HG03139 (cell line): ENCODE results near the gene CTIF.

Experiments
- ATAC-seq: cut with Tn5 transposase; IDR thresholded peaks from one replicate; pipeline ENCODE4 v1.9.1; 2021; ENCODE audit not compliant: unreplicated experiment

The CTIF gene

GRCh38 chr18:48662011-48662661 is 123.3 kb downstream of the CTIF start:
- ATAC-seq = no peak

GRCh38 chr18:48663096-48663930 is 124.5 kb downstream of the CTIF start:
- no peak for ATAC-seq

- ATAC-seq = no peak
Measured at GRCh38 chr18:48663931-48664847, 125.4 kb downstream of the CTIF start.

GRCh38 chr18:48665654-48666053 is 126.8 kb downstream of the CTIF start:
- no peak for ATAC-seq

GRCh38 chr18:48666613-48667012 is 127.8 kb downstream of the CTIF start:
- ATAC-seq = no peak

- peak; percentile 38 for ATAC-seq
Measured at GRCh38 chr18:48667276-48668254, 128.7 kb downstream of the CTIF start.

- ATAC-seq = no peak
Measured at GRCh38 chr18:48668466-48669179, 129.8 kb downstream of the CTIF start.

- ATAC-seq = no peak
Measured at GRCh38 chr18:48669180-48669675, 130.4 kb downstream of the CTIF start.

GRCh38 chr18:48669991-48670750 is 131.3 kb downstream of the CTIF start:
- ATAC-seq = no peak

GRCh38 chr18:48670751-48671560 is 132.1 kb downstream of the CTIF start:
- ATAC-seq = no peak

GRCh38 chr18:48671561-48671945 is 132.7 kb downstream of the CTIF start:
- no peak for ATAC-seq

GRCh38 chr18:48672671-48673340 is 134.0 kb downstream of the CTIF start:
- ATAC-seq = no peak

- no peak for ATAC-seq
Measured at GRCh38 chr18:48673456-48673852, 134.6 kb downstream of the CTIF start.

GRCh38 chr18:48673853-48674721 is 135.3 kb downstream of the CTIF start:
- ATAC-seq = no peak

GRCh38 chr18:48674758-48675351 is 136.0 kb downstream of the CTIF start:
- no peak for ATAC-seq

- peak; percentile 76 for ATAC-seq
Measured at GRCh38 chr18:48675352-48675761, 136.5 kb downstream of the CTIF start.
